Naive thymus-derived CD8-positive, alpha-beta T cell (primary cell): ENCODE results near the gene SNTB2. TPM values are rescaled to one million over a fixed set of nuclear protein-coding genes. Genes with fewer than 3 reads are reported as not detected.
A peak's percentile ranks its signal among the peaks of the same experiment; 100 is the strongest.

Experiments used
- ATAC-seq, 2 donors: fragments of 150-1000 bp; cut with Tn5 transposase in 1 of 2; sonication (Bioruptor Pico), chemical (Tn5 transposase) in 1 of 2; 1 replicate in 1 of 2; 2 replicates in 1 of 2; pipeline ENCODE4 v1.10.0; 2021; ENCODE audit warnings: mild to moderate bottlenecking in 2 of 2, moderate library complexity in 2 of 2
- POLR2A ChIA-PET: fragments of 350-600 bp; sonication (Branson Sonifier 250); formaldehyde crosslinking; loops from one replicate; lab custom pipeline; 2021; ENCODE audit warnings: antibody characterized with exemption; lab: Charles Lee
- DNase-seq, 10 donors: peaks; one replicate each; pipeline versions ENCODE4 v3.0.0 to v3.0.0-alpha.2; 2020 to 2022
- H3K27ac Mint-ChIP-seq, 10 donors: one replicate each; pipeline ENCODE4 v1.8.0; 2020 to 2022; ENCODE audit warnings: mild to moderate bottlenecking in 10 of 10, mixed read lengths in 10 of 10, moderate library complexity in 4 of 10, inconsistent platforms in 1 of 10
- H3K27me3 Mint-ChIP-seq, 5 donors: one replicate each; pipeline ENCODE4 v1.8.0; 2021 to 2022; ENCODE audit warnings: mixed read lengths in 5 of 5
- H3K36me3 Mint-ChIP-seq, 3 donors: one replicate each; pipeline ENCODE4 v1.8.0; 2020 to 2022; ENCODE audit warnings: mixed read lengths in 3 of 3, mild to moderate bottlenecking in 2 of 3, inconsistent platforms in 1 of 3
- H3K4me1 Mint-ChIP-seq, 4 donors: one replicate each; pipeline ENCODE4 v1.8.0; 2021 to 2022; ENCODE audit warnings: mixed read lengths in 4 of 4
- H3K4me3 Mint-ChIP-seq, 10 donors: one replicate each; pipeline ENCODE4 v1.8.0; 2020 to 2022; ENCODE audit warnings: mild to moderate bottlenecking in 10 of 10, mixed read lengths in 10 of 10, moderate library complexity in 6 of 10, inconsistent platforms in 1 of 10
- H3K9me3 Mint-ChIP-seq, 9 donors: one replicate each; pipeline ENCODE4 v1.8.0; 2020 to 2022; ENCODE audit warnings: mixed read lengths in 9 of 9, mild to moderate bottlenecking in 3 of 9, inconsistent platforms in 1 of 9, moderate library complexity in 1 of 9
- polyA plus RNA-seq, 3 donors: library from polyadenylated mRNA; unstranded; fragments of 300-500 nt; fragmentation: Illumina TruSeq; gene quantifications; one replicate each; pipeline ENCODE4 v1.2.3, GENCODE V29; 2021
- total RNA-seq, 8 experiments: library from RNA in 2 of 8; stranded (reverse) in 2 of 8; gene quantifications; one replicate each; pipeline ENCODE4 v1.2.3 and lab custom pipeline; 2021 to 2026

SNTB2 gene
- total and polyA plus RNA-seq, 5 experiments from 2014 or later = 3.7 to 15.0 (median 11.0) TPM

DNA sequence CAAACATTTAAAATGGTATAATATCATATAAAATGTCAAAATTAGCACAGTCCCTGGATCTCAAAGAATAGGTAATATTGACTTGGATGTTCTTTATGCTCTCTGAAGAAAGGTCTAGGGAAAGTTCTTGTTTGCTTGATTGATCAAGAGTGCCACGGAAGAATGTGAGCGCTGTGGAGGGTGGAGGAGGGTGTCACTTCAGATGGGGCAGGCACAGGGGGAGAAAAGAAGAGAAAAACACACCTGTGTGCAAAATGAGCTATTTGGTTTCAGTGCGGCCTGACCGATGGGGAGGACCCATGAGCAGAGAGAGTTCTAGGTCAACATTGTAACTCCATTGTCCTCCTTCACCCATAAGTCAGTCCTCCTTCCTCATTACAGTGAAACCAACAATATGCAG lies 115.3 kb downstream of the SNTB2 start:
- Mint-ChIP-seq H3K27ac (no peak overlapping the region), H3K36me3 (peaks cover 0 to 21% (median 11%) of the 10 kb centered on the region in 3 donors), H3K4me1 (no peaks in the 10 kb centered on the region), H3K9me3 (no peaks in the 10 kb centered on the region), H3K4me3 (no peak overlapping the region), H3K27me3 (no peaks in the 10 kb centered on the region)
- no peak for DNase-seq
- POLR2A ChIA-PET = no interaction called here
- no peak for ATAC-seq

DNA sequence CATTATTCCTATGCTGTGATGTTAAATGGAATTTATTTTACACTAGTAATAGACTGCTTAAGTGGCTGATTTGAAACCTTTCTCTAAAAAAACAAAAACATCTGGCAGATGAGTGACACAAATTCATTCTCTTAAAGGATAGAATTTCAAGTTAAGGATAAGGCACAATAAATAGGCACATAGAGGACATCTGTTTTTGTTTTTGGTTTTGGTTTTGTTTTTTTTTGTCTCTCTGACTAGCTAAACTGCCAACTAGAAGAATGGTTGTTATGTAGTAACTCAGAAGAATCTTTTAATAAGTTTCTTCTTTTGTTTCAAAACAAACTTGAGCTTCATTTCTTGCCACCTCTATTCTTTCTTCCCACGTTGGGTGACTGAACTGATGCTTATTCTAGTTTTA lies 119.1 kb downstream of the SNTB2 start:
- H3K4me3 Mint-ChIP-seq = no peak overlapping the region

DNA sequence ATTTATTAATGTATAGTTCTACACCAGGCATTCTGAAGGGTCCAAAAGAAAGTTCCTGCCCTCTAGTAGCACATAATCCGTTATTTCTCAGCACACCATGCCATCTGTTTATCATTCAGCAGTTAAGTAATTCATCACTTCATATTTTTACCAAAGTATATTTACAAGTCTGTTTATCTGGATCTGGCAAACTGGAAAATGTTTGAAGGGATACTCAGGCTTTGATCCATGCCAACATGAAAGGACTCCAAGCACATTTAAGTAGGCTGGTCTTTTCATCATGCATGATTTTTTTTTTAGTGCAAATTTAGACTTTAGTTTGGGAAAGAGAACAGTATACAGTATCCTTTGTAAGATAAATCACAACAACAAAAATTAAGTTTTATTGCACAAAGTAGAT lies 120.1 kb downstream of the SNTB2 start:
- Mint-ChIP-seq H3K27ac (no peak overlapping the region), H3K4me1 (peaks cover 5 to 15% (median 12%) of the 10 kb centered on the region in 4 donors), H3K27me3 (no peaks in the 10 kb centered on the region)

More for the DNA sequence above, 119.1 kb downstream of the SNTB2 start:
- DNase-seq (no peak), ATAC-seq (no peak)
- H3K36me3 Mint-ChIP-seq = peaks cover 0 to 5% (median 0%) of the 10 kb centered on the region in 3 donors
- H3K27ac Mint-ChIP-seq = no peak overlapping the region
- H3K4me1 Mint-ChIP-seq = peaks cover 1 to 11% (median 7%) of the 10 kb centered on the region in 4 donors
- no peaks in the 10 kb centered on the region for H3K27me3 Mint-ChIP-seq
- no peaks in the 10 kb centered on the region for H3K9me3 Mint-ChIP-seq
- POLR2A ChIA-PET = interaction anchor here (0.6 kb wide), 1 partner anchor 473 kb away, joined by 3 read pairs; no protein-coding TSS in a partner anchor

DNA sequence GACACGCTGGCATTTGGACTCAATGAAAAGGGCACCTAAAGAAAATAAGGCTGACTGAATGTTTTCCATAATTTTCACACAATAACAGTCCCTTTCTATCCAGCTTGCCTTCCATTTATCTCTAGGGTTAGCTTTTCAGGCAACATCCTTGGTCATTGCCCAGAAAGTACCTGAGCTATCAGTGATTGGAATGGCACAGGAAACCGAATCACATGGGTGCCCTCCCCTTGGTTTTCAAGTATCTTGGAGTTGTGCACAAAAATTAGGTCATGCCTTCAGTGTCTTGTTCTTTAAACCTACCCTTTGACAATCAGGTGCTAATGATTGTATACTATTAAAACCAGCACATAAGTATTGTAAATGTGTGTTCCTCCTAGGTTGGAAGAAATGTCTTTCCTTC lies 120.9 kb downstream of the SNTB2 start:
- no peak overlapping the region for H3K4me3 Mint-ChIP-seq
- H3K36me3 Mint-ChIP-seq = no peaks in the 10 kb centered on the region
- POLR2A ChIA-PET = no interaction called here
- DNase-seq = no peak
- no peaks in the 10 kb centered on the region for H3K27me3 Mint-ChIP-seq
- ATAC-seq = no peak
- no peak overlapping the region for H3K27ac Mint-ChIP-seq
- H3K4me1 Mint-ChIP-seq = peaks cover 7 to 18% (median 16%) of the 10 kb centered on the region in 4 donors
- no peaks in the 10 kb centered on the region for H3K9me3 Mint-ChIP-seq

More for the DNA sequence above, 120.1 kb downstream of the SNTB2 start:
- H3K9me3 Mint-ChIP-seq = no peaks in the 10 kb centered on the region
- H3K4me3 Mint-ChIP-seq = no peak overlapping the region
- DNase-seq (no peak), ATAC-seq (no peak)
- POLR2A ChIA-PET = no interaction called here
- no peaks in the 10 kb centered on the region for H3K36me3 Mint-ChIP-seq

DNA sequence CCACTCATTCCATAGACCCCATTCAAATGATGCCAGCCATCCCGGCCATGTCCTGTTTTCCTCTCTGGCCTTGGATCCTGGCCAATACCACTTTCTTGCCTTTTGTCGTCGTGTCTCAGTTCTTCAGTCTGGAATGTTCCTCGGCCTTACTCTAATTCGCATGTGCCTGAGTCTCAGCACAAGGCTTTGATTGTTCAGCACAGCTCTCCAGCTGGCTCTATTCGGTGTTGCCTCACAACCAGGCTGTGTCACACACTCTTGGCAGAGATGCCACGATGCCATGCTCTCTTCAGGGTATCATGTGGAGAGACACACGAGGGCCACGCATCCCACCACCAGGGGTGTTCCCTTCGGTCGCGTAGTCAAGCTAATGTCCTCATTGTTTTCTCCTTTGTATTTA lies 122.4 kb downstream of the SNTB2 start:
- no peak for DNase-seq
- peak overlapping the region in 8 of 10 donors; percentile 0 to 73 (median 18) for H3K4me3 Mint-ChIP-seq

DNA sequence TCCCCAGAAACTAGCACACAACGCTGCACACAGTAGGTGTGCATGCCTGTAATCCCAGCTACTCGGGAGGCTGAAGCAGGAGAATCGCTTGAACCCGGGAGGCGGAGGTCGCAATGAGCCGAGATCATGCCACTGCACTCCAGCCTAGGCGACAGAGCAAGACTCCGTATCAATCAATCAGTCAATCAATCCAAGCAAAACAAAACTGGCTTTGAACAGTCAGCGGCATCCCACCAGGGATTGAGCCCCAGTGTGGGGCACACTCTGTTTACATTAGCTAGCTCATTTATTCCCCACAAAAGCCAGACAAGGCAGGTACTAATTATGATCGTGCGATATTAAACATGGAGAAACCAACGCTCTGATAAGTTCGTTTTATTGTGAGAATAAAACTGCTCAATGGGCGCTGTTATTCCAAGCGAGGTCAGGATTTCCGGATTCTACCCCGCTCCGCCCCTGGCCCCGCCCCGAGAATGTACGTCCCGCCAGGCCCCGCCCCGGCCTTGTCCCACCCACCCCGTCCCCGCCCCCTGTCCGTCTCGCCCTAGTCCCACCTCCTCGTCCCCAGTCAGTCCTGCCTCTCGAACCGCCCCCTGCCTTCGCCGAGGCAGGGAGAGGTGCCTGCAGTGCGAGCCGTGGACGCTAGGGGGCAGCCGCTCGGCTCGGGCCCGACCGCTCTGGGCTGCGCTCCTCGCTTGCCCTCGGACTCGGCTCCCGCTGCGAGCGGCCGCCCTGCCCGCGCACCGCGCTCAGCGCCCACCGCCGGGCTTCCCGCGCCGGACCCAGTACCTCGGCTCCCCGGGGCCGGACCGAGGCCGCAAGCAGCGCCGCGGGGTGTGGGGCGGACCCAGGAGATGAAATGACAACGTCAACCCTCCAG lies 123.9 kb downstream of the SNTB2 start, which contains the start of gene VPS4A:
Gene VPS4A (plus strand): TSS at position 698 of the 880 bp plus-strand sequence. CDS start 162 bp downstream, at position 860.
- H3K9me3 Mint-ChIP-seq = no peaks in the 10 kb centered on the region
- ATAC-seq = peak; percentile 92 to 95
- peaks cover 15 to 35% (median 32%) of the 10 kb centered on the region in 4 donors for H3K4me1 Mint-ChIP-seq
- H3K36me3 Mint-ChIP-seq = peaks cover 0 to 24% (median 0%) of the 10 kb centered on the region in 3 donors
- POLR2A ChIA-PET = interaction anchor here (0.6 to 2.6 kb wide), 5 partner anchors 19 to 178 kb away, joined by 3 to 17 read pairs (median 8); partner anchors contain the start of genes CHTF8, COG8, NIP7 and PDF
- no peaks in the 10 kb centered on the region for H3K27me3 Mint-ChIP-seq
- DNase-seq = peak; percentile 94 to 98 (median 98)
- H3K27ac Mint-ChIP-seq = peak within 1 kb of the TSS; percentile 95 to 98 (median 96)
- H3K4me3 Mint-ChIP-seq = peak within 1 kb of the TSS; percentile 90 to 100 (median 99)

More for the DNA sequence above, 122.4 kb downstream of the SNTB2 start:
- POLR2A ChIA-PET = interaction anchor here (1.7 kb wide), 1 partner anchor 177 kb away, joined by 7 read pairs; the partner anchor contains the start of genes CHTF8 and UTP4
- H3K27me3 Mint-ChIP-seq = no peaks in the 10 kb centered on the region
- peaks cover 0 to 13% (median 0%) of the 10 kb centered on the region in 3 donors for H3K36me3 Mint-ChIP-seq
- no peak for ATAC-seq
- peaks cover 13 to 31% (median 29%) of the 10 kb centered on the region in 4 donors for H3K4me1 Mint-ChIP-seq
- peak overlapping the region in 7 of 10 donors; percentile 7 to 57 (median 38) for H3K27ac Mint-ChIP-seq
- no peaks in the 10 kb centered on the region for H3K9me3 Mint-ChIP-seq

DNA sequence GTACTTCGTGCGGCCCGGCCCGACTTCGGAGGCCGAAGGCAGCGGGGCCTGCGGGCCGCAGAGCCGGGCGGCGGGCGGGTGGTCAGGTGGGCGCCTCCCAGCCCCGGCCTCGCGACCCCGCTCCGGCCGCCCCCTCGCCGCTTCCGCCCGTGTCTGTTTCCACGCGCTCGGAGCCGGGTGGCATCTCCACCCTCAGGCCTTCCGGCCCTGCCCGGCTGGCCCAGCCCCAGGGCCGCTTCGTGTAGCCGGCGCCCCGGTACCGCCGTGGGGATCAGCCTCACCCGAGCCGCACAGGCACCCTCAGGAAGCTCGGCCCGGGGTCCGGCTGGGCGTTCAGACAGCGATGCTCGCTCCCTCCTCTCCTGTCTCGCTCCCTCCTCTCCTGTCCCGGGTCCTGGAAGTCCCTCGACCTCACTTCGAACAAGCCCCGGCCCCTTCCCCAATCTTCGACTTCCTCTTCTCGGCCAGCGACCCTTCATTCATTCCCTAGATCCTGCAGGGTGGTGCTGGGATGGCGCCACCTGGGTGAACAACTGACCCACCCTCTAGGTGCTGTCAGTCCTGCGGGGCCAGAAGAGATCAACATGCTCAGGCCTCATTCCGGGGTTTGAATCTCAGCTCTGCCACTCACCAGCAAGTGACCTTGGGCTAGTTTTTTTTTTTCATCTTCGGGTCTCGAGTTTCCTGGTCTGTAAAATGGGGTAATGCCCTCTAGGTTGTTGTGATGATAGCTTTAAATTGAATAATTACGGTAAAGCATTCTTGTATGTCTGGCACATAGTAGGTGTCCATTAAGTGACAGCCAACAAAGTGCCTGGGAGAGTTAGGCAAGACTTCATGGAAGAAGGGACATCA lies 124.8 kb downstream of the SNTB2 start:
- H3K4me3 Mint-ChIP-seq = peak overlapping the region; percentile 90 to 100 (median 99)
- peak overlapping the region; percentile 87 to 98 (median 96) for H3K27ac Mint-ChIP-seq
- DNase-seq (peak in 6 of 10 donors; percentile 6 to 64 (median 33)), ATAC-seq (peak; percentile 42 to 57)
- POLR2A ChIA-PET = interaction anchor here (0.9 to 2.6 kb wide), 5 partner anchors 14 to 985 kb away, joined by 3 to 17 read pairs (median 5); partner anchors contain the start of genes COG8, NIP7 and PDF
- no peaks in the 10 kb centered on the region for H3K27me3 Mint-ChIP-seq
- H3K9me3 Mint-ChIP-seq = no peaks in the 10 kb centered on the region
- H3K36me3 Mint-ChIP-seq = peaks cover 0 to 32% (median 0%) of the 10 kb centered on the region in 3 donors
- H3K4me1 Mint-ChIP-seq = peaks cover 17 to 35% (median 32%) of the 10 kb centered on the region in 4 donors

DNA sequence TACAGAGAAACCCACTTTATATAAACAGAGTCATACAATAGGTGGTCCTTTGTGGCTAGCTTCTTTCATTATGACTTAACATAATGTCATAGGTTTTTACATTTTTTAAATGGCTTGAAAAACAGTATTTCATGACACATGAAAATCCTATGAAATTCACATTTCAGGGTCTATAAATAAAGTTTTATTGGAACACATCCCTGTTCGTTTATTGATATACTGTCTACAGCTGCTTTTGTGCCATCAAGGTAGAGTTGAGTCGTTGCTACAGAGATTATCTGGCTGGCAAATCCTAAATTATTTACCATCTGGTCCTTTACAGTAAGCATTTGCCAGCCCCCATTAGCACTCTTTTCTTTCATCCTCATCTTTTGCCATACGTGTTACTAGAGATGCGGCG lies 126.5 kb downstream of the SNTB2 start:
- no peaks in the 10 kb centered on the region for H3K9me3 Mint-ChIP-seq
- peak overlapping the region; percentile 46 to 97 (median 64) for H3K4me3 Mint-ChIP-seq
- peaks cover 0 to 40% (median 0%) of the 10 kb centered on the region in 3 donors for H3K36me3 Mint-ChIP-seq
- peak overlapping the region in 7 of 10 donors; percentile 11 to 87 (median 56) for H3K27ac Mint-ChIP-seq
- POLR2A ChIA-PET = interaction anchor here (0.9 to 1.5 kb wide), 4 partner anchors 10 to 27 kb away, joined by 3 to 6 read pairs (median 4); partner anchors contain the start of gene PDF
- no peaks in the 10 kb centered on the region for H3K27me3 Mint-ChIP-seq
- no peak for DNase-seq
- peaks cover 17 to 35% (median 32%) of the 10 kb centered on the region in 4 donors for H3K4me1 Mint-ChIP-seq
- no peak for ATAC-seq

DNA sequence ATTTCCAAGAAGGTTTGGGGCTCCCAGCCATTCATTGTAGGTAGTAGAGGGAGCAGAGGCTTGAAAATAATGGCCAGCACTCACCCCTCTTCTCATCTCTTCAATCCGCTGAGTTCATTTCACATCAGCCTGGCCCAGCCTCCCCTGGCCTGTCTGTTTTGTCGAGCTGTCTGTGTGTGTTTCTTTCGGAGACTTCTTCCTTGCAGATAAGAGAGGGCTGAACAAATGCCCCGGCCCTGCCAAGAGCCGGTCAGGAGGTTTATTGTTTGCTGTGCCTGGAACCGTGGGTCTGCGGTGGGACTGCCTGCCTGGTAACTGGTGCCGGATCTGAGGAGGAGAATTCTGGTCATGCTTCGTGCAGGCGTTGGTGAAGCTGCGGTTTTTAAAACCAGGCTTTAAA lies 127.6 kb downstream of the SNTB2 start:
- H3K27me3 Mint-ChIP-seq = no peaks in the 10 kb centered on the region
- ATAC-seq (no peak), DNase-seq (no peak)
- peaks cover 0 to 51% (median 3%) of the 10 kb centered on the region in 3 donors for H3K36me3 Mint-ChIP-seq
- no peak overlapping the region for H3K4me3 Mint-ChIP-seq
- H3K4me1 Mint-ChIP-seq = peaks cover 19 to 38% (median 30%) of the 10 kb centered on the region in 4 donors
- no peaks in the 10 kb centered on the region for H3K9me3 Mint-ChIP-seq
- POLR2A ChIA-PET = interaction anchor here (0.5 to 5.3 kb wide), 3 partner anchors 14 to 1376 kb away, joined by 3 to 31 read pairs (median 5); partner anchors contain the start of gene PDF
- H3K27ac Mint-ChIP-seq = peak overlapping the region in 4 of 10 donors; percentile 6 to 56 (median 38)

DNA sequence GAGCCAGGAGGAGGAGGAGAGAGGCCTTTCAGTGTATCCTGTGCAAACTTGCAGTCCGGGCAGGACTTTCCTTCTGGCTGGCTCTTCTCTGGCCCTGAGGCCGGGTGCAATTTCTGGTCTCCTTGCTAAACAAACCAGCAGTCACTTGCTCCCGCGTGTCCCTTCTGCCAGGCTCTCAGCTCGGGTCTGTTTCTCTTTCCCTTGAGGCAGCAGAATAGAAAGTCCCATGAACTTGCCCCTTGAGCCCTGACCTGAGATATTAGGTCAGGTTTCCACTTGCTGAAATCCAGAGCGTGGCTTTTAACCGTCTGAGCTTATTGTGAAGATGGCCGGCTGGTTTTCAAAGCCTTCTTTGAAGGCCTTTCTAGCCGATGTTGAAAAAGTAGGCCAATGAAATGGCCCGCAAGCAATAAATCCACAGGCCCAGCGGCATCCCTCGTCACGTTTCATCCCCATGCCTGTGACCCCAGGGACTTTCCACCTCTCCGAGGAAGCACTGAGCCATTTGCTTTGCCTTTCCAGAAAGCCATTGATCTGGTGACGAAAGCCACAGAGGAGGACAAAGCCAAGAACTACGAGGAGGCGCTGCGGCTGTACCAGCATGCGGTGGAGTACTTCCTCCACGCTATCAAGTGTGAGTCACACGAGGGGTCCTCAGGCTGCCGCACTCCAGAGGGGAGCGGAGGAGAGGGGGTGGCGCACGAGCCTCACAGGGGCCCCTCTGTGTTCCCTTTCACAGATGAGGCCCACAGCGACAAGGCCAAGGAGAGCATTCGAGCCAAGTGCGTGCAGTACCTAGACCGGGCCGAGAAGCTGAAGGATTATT lies 128.7 kb downstream of the SNTB2 start:
- Mint-ChIP-seq H3K36me3 (peaks cover 0 to 56% (median 5%) of the 10 kb centered on the region in 3 donors), H3K4me1 (peaks cover 19 to 36% (median 25%) of the 10 kb centered on the region in 4 donors), H3K27me3 (no peaks in the 10 kb centered on the region), H3K27ac (peak overlapping the region in 2 of 10 donors; percentile 47 to 67), H3K9me3 (no peaks in the 10 kb centered on the region), H3K4me3 (no peak overlapping the region)
- POLR2A ChIA-PET = interaction anchor here (0.6 to 5.3 kb wide), 2 partner anchors 12 to 22 kb away, joined by 4 to 31 read pairs; partner anchors contain the start of gene PDF
- DNase-seq = no peak
- ATAC-seq = no peak

DNA sequence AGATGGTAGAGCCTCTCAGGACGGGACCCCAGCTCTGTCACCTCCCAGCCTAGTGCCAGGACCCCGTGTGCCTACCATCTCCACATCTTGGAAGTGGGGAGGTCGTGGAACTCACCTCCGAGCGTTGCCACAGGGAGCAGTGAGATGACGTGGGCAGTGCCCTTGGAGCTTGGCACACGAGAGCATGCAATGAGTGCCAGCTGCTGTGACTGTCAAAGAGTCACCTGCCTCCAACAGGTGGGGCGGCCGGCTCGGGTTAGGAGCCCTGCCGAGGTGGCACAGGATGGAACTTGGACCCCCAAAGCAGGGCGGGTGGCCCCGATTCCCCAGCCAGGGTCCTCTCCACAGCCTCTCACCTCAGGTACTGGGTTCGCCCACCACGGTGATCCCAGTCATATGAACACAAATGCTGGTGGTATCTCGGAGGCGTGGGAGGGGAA lies 129.7 kb downstream of the SNTB2 start:
- H3K36me3 Mint-ChIP-seq = peaks cover 0 to 65% (median 9%) of the 10 kb centered on the region in 3 donors
- no peak overlapping the region for H3K27ac Mint-ChIP-seq
- POLR2A ChIA-PET = interaction anchor here (5.3 kb wide), 1 partner anchor 11 kb away, joined by 31 read pairs; the partner anchor contains the start of gene PDF

More for the DNA sequence above, 129.7 kb downstream of the SNTB2 start:
- peaks cover 21 to 36% (median 24%) of the 10 kb centered on the region in 4 donors for H3K4me1 Mint-ChIP-seq
- no peaks in the 10 kb centered on the region for H3K27me3 Mint-ChIP-seq
- DNase-seq (no peak), ATAC-seq (no peak)
- H3K9me3 Mint-ChIP-seq = no peaks in the 10 kb centered on the region
- H3K4me3 Mint-ChIP-seq = no peak overlapping the region
